HCT116 (cell line): ENCODE results near the gene SPSB4.

Experiments used
- CBX3 ChIP-seq: IDR thresholded peaks from 2 replicates; pipeline ENCODE4 v1.6.1; 2012; ENCODE audit warnings: low read depth
- EZH2 ChIP-seq: fragments of 200-600 bp; sonication (generic); IDR thresholded peaks from 2 replicates; pipeline ENCODE4 v1.6.1; 2017; ENCODE audit warnings: antibody characterized with exemption, mixed run types
- EZH2phosphoT487 ChIP-seq: fragments of 200-600 bp; IDR thresholded peaks from 2 replicates; pipeline ENCODE4 v1.6.1; 2018; ENCODE audit warnings: antibody characterized with exemption, borderline replicate concordance
- POLR2A ChIP-seq: IDR thresholded peaks from 2 replicates; pipeline ENCODE4 v1.7.0; 2011; ENCODE audit warnings: borderline replicate concordance; ENCODE audit not compliant: insufficient read depth, insufficient read length; ENCODE audit errors: extremely low read depth
- RAD21 ChIP-seq: IDR thresholded peaks from 2 replicates; pipeline ENCODE4 v1.6.1; 2012; ENCODE audit warnings: low read depth, mild to moderate bottlenecking
- TCF7L2 ChIP-seq: IDR thresholded peaks from 2 replicates; pipeline ENCODE4 v1.7.0; 2011; ENCODE audit warnings: borderline replicate concordance, inconsistent platforms; ENCODE audit not compliant: insufficient read depth, insufficient read length; ENCODE audit errors: extremely low read depth
- TF ChIP-seq, protein P1 (sequence below), 3 experiments: fragments of 200-600 bp in 1 of 3; sonication (generic) in 1 of 3; IDR thresholded peaks in 2 of 3; conservative IDR thresholded peaks in 1 of 3; 2 replicates each; pipeline ENCODE4 v1.5.1; 2012 to 2017; ENCODE audit warnings: low read depth in 2 of 3, low read length in 2 of 3, antibody characterized with exemption in 1 of 3, borderline replicate concordance in 1 of 3, control low read depth in 1 of 3, mild to moderate bottlenecking in 1 of 3, mixed read lengths in 1 of 3, mixed run types in 1 of 3, moderate library complexity in 1 of 3; ENCODE audit not compliant: insufficient read depth in 1 of 3
- TF ChIP-seq, protein P2 (sequence below): IDR thresholded peaks from 2 replicates; pipeline ENCODE4 v1.6.1; 2012; ENCODE audit warnings: low read depth
- TF ChIP-seq, protein P3 (sequence below): IDR thresholded peaks from 2 replicates; pipeline ENCODE4 v1.6.1; 2011; ENCODE audit warnings: mild to moderate bottlenecking, low read length, moderate library complexity; ENCODE audit not compliant: insufficient replicate concordance; ENCODE audit errors: extremely low read depth

DNA sequence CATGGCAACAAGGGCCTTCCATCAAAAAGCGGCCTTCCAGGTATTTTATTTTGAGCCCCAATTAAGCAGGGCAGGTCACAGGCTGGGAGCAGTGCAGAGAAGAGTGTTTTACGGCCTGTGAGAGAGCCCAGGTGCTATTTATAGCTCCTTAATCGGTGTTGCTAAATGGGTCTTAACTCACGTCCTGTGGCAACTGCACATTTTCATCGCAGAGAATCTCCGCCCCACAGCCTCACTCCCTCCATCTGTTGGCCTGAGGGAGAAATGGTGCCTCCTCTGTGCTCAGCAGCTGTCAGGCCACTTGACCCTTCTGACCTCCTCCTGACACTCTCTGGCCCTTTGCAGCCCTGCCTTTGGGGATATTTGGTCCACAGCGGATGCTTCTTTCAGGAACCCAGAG lies 58.6 kb downstream of the SPSB4 start:
- TF ChIP-seq, protein P1, sequence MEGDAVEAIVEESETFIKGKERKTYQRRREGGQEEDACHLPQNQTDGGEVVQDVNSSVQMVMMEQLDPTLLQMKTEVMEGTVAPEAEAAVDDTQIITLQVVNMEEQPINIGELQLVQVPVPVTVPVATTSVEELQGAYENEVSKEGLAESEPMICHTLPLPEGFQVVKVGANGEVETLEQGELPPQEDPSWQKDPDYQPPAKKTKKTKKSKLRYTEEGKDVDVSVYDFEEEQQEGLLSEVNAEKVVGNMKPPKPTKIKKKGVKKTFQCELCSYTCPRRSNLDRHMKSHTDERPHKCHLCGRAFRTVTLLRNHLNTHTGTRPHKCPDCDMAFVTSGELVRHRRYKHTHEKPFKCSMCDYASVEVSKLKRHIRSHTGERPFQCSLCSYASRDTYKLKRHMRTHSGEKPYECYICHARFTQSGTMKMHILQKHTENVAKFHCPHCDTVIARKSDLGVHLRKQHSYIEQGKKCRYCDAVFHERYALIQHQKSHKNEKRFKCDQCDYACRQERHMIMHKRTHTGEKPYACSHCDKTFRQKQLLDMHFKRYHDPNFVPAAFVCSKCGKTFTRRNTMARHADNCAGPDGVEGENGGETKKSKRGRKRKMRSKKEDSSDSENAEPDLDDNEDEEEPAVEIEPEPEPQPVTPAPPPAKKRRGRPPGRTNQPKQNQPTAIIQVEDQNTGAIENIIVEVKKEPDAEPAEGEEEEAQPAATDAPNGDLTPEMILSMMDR (IDR thresholded peaks at IDR 0.05 in 2 of 3, conservative IDR thresholded peaks at IDR 0.05 in 1 of 3; ENCODE audit: borderline replicate concordance in 1 of 3, insufficient read depth in 1 of 3, low read depth in 2 of 3, low read length in 2 of 3), result no peak
- TF ChIP-seq CBX3 (no peak), EZH2 (no peak), EZH2phosphoT487 (no peak), RAD21 (no peak), POLR2A (no peak), TCF7L2 (no peak)
- TF ChIP-seq, protein P2, sequence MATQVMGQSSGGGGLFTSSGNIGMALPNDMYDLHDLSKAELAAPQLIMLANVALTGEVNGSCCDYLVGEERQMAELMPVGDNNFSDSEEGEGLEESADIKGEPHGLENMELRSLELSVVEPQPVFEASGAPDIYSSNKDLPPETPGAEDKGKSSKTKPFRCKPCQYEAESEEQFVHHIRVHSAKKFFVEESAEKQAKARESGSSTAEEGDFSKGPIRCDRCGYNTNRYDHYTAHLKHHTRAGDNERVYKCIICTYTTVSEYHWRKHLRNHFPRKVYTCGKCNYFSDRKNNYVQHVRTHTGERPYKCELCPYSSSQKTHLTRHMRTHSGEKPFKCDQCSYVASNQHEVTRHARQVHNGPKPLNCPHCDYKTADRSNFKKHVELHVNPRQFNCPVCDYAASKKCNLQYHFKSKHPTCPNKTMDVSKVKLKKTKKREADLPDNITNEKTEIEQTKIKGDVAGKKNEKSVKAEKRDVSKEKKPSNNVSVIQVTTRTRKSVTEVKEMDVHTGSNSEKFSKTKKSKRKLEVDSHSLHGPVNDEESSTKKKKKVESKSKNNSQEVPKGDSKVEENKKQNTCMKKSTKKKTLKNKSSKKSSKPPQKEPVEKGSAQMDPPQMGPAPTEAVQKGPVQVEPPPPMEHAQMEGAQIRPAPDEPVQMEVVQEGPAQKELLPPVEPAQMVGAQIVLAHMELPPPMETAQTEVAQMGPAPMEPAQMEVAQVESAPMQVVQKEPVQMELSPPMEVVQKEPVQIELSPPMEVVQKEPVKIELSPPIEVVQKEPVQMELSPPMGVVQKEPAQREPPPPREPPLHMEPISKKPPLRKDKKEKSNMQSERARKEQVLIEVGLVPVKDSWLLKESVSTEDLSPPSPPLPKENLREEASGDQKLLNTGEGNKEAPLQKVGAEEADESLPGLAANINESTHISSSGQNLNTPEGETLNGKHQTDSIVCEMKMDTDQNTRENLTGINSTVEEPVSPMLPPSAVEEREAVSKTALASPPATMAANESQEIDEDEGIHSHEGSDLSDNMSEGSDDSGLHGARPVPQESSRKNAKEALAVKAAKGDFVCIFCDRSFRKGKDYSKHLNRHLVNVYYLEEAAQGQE, result no peak
- TF ChIP-seq, protein P3, sequence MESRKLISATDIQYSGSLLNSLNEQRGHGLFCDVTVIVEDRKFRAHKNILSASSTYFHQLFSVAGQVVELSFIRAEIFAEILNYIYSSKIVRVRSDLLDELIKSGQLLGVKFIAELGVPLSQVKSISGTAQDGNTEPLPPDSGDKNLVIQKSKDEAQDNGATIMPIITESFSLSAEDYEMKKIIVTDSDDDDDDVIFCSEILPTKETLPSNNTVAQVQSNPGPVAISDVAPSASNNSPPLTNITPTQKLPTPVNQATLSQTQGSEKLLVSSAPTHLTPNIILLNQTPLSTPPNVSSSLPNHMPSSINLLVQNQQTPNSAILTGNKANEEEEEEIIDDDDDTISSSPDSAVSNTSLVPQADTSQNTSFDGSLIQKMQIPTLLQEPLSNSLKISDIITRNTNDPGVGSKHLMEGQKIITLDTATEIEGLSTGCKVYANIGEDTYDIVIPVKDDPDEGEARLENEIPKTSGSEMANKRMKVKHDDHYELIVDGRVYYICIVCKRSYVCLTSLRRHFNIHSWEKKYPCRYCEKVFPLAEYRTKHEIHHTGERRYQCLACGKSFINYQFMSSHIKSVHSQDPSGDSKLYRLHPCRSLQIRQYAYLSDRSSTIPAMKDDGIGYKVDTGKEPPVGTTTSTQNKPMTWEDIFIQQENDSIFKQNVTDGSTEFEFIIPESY, result no peak
